ENCODE results near the gene HAO2.

DNA sequence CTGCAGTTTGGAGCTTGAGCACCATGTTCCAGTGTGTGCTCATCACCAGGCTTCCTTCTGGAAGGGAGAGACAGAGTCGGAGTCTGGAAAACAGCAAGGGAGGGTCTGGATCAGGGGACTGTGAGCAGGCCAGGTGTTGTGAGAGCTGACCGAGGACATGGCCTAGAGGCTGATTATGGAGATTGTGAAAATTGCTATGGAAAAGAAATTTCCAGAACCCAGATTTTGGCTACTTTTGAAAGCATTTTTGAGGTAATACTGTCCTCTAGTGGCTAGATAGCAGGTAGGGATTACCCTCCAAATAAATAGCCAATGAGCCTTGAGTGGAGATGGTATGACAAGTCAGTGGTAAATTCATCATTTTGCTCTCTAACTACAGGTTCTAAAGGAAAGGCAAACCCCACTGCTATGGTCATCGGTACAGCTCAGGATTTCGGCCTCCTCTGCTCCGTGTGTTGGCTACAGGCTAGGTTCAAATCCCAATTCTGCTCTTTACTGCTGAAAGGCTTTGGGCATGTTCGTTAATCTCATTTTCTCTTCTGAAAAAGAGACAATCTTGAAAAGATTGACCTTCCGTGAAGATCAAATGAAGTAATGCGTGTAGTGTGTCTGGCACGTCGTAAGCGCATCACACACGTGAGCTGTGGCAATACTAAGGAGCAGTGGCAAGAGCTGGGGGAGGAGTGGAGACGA, 1.0 kb upstream of the HAO2 start:
- peak; percentile 52 to 72 for TF ChIP-seq CTCF (IDR thresholded peaks at IDR 0.05; ENCODE audit: extremely low read depth in 1 of 2, insufficient read depth in 1 of 2, low read depth in 1 of 2, low read length in 2 of 2)
- no peak for TF ChIP-seq POLR2AphosphoS5 (IDR thresholded peaks at IDR 0.05; ENCODE audit: insufficient read depth, low read depth, low read length)
- no peak for TF ChIP-seq MYC (IDR thresholded peaks at IDR 0.05; ENCODE audit: low read depth, low read length)
- TF ChIP-seq POLR2A (IDR thresholded peaks at IDR 0.05; ENCODE audit: low read depth, low read length) = no peak
- no peak for TF ChIP-seq JUN (IDR thresholded peaks at IDR 0.05; ENCODE audit: borderline replicate concordance, insufficient read depth, insufficient read length, low read depth)
- TF ChIP-seq, protein P1, sequence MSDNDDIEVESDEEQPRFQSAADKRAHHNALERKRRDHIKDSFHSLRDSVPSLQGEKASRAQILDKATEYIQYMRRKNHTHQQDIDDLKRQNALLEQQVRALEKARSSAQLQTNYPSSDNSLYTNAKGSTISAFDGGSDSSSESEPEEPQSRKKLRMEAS (IDR thresholded peaks at IDR 0.05; ENCODE audit: insufficient read depth, insufficient read length) = no peak
- no peak for TF ChIP-seq EZH2 (IDR thresholded peaks at IDR 0.05; ENCODE audit: borderline replicate concordance, low read depth, low read length, severe bottlenecking)

Measured in endothelial cell of umbilical vein (primary cell).